Neuron (in vitro differentiated cells): ENCODE data around the gene TBC1D5.

Experiments
- H2AFZ ChIP-seq: one replicate; pipeline ENCODE4 v1.6.1; 2013; ENCODE audit warnings: low read depth, mild to moderate bottlenecking, inconsistent platforms, low read length, moderate library complexity
- H3K27me3 ChIP-seq: one replicate; pipeline ENCODE4 v1.6.1; 2013; ENCODE audit warnings: low read length; ENCODE audit not compliant: insufficient read depth
- H3K36me3 ChIP-seq: one replicate; pipeline ENCODE4 v1.6.1; 2013; ENCODE audit warnings: low read length; ENCODE audit not compliant: insufficient read depth
- H3K4me1 ChIP-seq: one replicate; pipeline ENCODE4 v1.6.1; 2013; ENCODE audit warnings: low read length; ENCODE audit not compliant: insufficient read depth
- H3K4me3 ChIP-seq: 2 replicates; pipeline ENCODE4 v1.5.1; 2013; ENCODE audit warnings: mild to moderate bottlenecking, low read length, moderate library complexity
- H3K9me3 ChIP-seq: one replicate; pipeline ENCODE4 v1.6.1; 2013; ENCODE audit warnings: low read length

The TBC1D5 gene

GRCh38 chr3:17581421-17582080 is 160.9 kb downstream of the TBC1D5 start:
- Histone ChIP-seq H3K4me3 (no peak overlapping the region), H3K27me3 (no peaks in the 10 kb centered on the region), H3K9me3 (no peaks in the 10 kb centered on the region), H3K36me3 (no peaks in the 10 kb centered on the region), H3K4me1 (peaks cover 14% of the 10 kb centered on the region), H2AFZ (no peak overlapping the region)

- Histone ChIP-seq H3K4me3 (no peak overlapping the region), H3K9me3 (no peaks in the 10 kb centered on the region), H3K27me3 (no peaks in the 10 kb centered on the region), H3K36me3 (no peaks in the 10 kb centered on the region), H3K4me1 (peaks cover 11% of the 10 kb centered on the region), H2AFZ (no peak overlapping the region)
Measured at GRCh38 chr3:17580901-17581300, 161.5 kb downstream of the TBC1D5 start.

- H2AFZ ChIP-seq, result no peak overlapping the region
- H3K9me3 ChIP-seq, result no peaks in the 10 kb centered on the region
- H3K27me3 ChIP-seq, result no peaks in the 10 kb centered on the region
- no peaks in the 10 kb centered on the region for H3K36me3 ChIP-seq
- no peaks in the 10 kb centered on the region for H3K4me1 ChIP-seq
- H3K4me3 ChIP-seq, result no peak overlapping the region
Measured at GRCh38 chr3:17579289-17580031, 163.0 kb downstream of the TBC1D5 start.

- Histone ChIP-seq H2AFZ (no peak overlapping the region), H3K36me3 (no peaks in the 10 kb centered on the region), H3K9me3 (no peaks in the 10 kb centered on the region), H3K27me3 (no peaks in the 10 kb centered on the region), H3K4me1 (no peaks in the 10 kb centered on the region), H3K4me3 (no peak overlapping the region)
Measured at GRCh38 chr3:17577796-17578520, 164.5 kb downstream of the TBC1D5 start.

GRCh38 chr3:17573396-17573795 is 169.0 kb downstream of the TBC1D5 start:
- Histone ChIP-seq H3K36me3 (no peaks in the 10 kb centered on the region), H3K27me3 (no peaks in the 10 kb centered on the region), H3K9me3 (no peaks in the 10 kb centered on the region), H2AFZ (no peak overlapping the region), H3K4me1 (no peaks in the 10 kb centered on the region), H3K4me3 (no peak overlapping the region)

- no peak overlapping the region for H3K4me3 ChIP-seq
- no peak overlapping the region for H2AFZ ChIP-seq
- no peaks in the 10 kb centered on the region for H3K4me1 ChIP-seq
- no peaks in the 10 kb centered on the region for H3K36me3 ChIP-seq
- no peaks in the 10 kb centered on the region for H3K9me3 ChIP-seq
- H3K27me3 ChIP-seq, result no peaks in the 10 kb centered on the region
Measured at GRCh38 chr3:17571686-17572085, 170.7 kb downstream of the TBC1D5 start.

GRCh38 chr3:17562845-17563244 is 179.6 kb downstream of the TBC1D5 start:
- no peaks in the 10 kb centered on the region for H3K4me1 ChIP-seq
- no peaks in the 10 kb centered on the region for H3K36me3 ChIP-seq
- H3K27me3 ChIP-seq, result no peaks in the 10 kb centered on the region
- H3K9me3 ChIP-seq, result no peaks in the 10 kb centered on the region
- no peak overlapping the region for H2AFZ ChIP-seq
- H3K4me3 ChIP-seq, result no peak overlapping the region

- Histone ChIP-seq H3K27me3 (no peaks in the 10 kb centered on the region), H3K4me3 (no peak overlapping the region), H3K9me3 (no peaks in the 10 kb centered on the region), H3K4me1 (peaks cover 9% of the 10 kb centered on the region), H2AFZ (no peak overlapping the region), H3K36me3 (no peaks in the 10 kb centered on the region)
Measured at GRCh38 chr3:17558565-17558964, 183.9 kb downstream of the TBC1D5 start.

- Histone ChIP-seq H3K4me3 (no peak overlapping the region), H3K36me3 (no peaks in the 10 kb centered on the region), H3K27me3 (no peaks in the 10 kb centered on the region), H2AFZ (no peak overlapping the region), H3K4me1 (peaks cover 9% of the 10 kb centered on the region), H3K9me3 (no peaks in the 10 kb centered on the region)
Measured at GRCh38 chr3:17557749-17558463, 184.5 kb downstream of the TBC1D5 start.

GRCh38 chr3:17555525-17555924 is 186.9 kb downstream of the TBC1D5 start:
- H3K27me3 ChIP-seq, result no peaks in the 10 kb centered on the region
- H3K9me3 ChIP-seq, result no peaks in the 10 kb centered on the region
- H3K4me3 ChIP-seq, result no peak overlapping the region
- H2AFZ ChIP-seq, result no peak overlapping the region
- H3K36me3 ChIP-seq, result no peaks in the 10 kb centered on the region
- H3K4me1 ChIP-seq, result peaks cover 9% of the 10 kb centered on the region

- Histone ChIP-seq H3K9me3 (no peaks in the 10 kb centered on the region), H2AFZ (no peak overlapping the region), H3K27me3 (no peaks in the 10 kb centered on the region), H3K4me3 (no peak overlapping the region), H3K4me1 (peaks cover 9% of the 10 kb centered on the region), H3K36me3 (no peaks in the 10 kb centered on the region)
Measured at GRCh38 chr3:17554078-17554477, 188.4 kb downstream of the TBC1D5 start.

- H3K36me3 ChIP-seq, result no peaks in the 10 kb centered on the region
- H2AFZ ChIP-seq, result no peak overlapping the region
- H3K9me3 ChIP-seq, result no peaks in the 10 kb centered on the region
- H3K27me3 ChIP-seq, result no peaks in the 10 kb centered on the region
- H3K4me3 ChIP-seq, result no peak overlapping the region
- peaks cover 9% of the 10 kb centered on the region for H3K4me1 ChIP-seq
Measured at GRCh38 chr3:17553080-17553479, 189.4 kb downstream of the TBC1D5 start.

GRCh38 chr3:17552351-17552750 is 190.1 kb downstream of the TBC1D5 start:
- H3K36me3 ChIP-seq, result no peaks in the 10 kb centered on the region
- H3K9me3 ChIP-seq, result no peaks in the 10 kb centered on the region
- H3K27me3 ChIP-seq, result no peaks in the 10 kb centered on the region
- H3K4me1 ChIP-seq, result peaks cover 9% of the 10 kb centered on the region
- H2AFZ ChIP-seq, result no peak overlapping the region
- H3K4me3 ChIP-seq, result no peak overlapping the region
